ENCODE results near the gene CDC42BPA.

CDC42BPA gene

GRCh38 chr1:226956942-226957713 lies 361.2 kb downstream of the CDC42BPA start:
- TF ChIP-seq SIN3A (IDR thresholded peaks at IDR 0.05; ENCODE audit: borderline replicate concordance, insufficient read depth, low read length): no peak

- TF ChIP-seq, protein P1, sequence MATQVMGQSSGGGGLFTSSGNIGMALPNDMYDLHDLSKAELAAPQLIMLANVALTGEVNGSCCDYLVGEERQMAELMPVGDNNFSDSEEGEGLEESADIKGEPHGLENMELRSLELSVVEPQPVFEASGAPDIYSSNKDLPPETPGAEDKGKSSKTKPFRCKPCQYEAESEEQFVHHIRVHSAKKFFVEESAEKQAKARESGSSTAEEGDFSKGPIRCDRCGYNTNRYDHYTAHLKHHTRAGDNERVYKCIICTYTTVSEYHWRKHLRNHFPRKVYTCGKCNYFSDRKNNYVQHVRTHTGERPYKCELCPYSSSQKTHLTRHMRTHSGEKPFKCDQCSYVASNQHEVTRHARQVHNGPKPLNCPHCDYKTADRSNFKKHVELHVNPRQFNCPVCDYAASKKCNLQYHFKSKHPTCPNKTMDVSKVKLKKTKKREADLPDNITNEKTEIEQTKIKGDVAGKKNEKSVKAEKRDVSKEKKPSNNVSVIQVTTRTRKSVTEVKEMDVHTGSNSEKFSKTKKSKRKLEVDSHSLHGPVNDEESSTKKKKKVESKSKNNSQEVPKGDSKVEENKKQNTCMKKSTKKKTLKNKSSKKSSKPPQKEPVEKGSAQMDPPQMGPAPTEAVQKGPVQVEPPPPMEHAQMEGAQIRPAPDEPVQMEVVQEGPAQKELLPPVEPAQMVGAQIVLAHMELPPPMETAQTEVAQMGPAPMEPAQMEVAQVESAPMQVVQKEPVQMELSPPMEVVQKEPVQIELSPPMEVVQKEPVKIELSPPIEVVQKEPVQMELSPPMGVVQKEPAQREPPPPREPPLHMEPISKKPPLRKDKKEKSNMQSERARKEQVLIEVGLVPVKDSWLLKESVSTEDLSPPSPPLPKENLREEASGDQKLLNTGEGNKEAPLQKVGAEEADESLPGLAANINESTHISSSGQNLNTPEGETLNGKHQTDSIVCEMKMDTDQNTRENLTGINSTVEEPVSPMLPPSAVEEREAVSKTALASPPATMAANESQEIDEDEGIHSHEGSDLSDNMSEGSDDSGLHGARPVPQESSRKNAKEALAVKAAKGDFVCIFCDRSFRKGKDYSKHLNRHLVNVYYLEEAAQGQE (IDR thresholded peaks at IDR 0.05; ENCODE audit: insufficient read depth in 1 of 2, low read depth in 2 of 2, low read length in 2 of 2): no peak
- TF ChIP-seq POLR2AphosphoS5 (IDR thresholded peaks at IDR 0.05; ENCODE audit: low read depth, low read length): no peak
- no peak for TF ChIP-seq SIN3A (IDR thresholded peaks at IDR 0.05; ENCODE audit: borderline replicate concordance, insufficient read depth, low read length)
- no peak for TF ChIP-seq FOXP2 (optimal IDR thresholded peaks at IDR 0.05; ENCODE audit: borderline replicate concordance, extremely low read depth, extremely low read length, insufficient read depth)
- TF ChIP-seq TAF1 (IDR thresholded peaks at IDR 0.05; ENCODE audit: borderline replicate concordance, insufficient read depth, low read length): no peak
Measured at GRCh38 chr1:226954777-226955176, 363.5 kb downstream of the CDC42BPA start.

DNA sequence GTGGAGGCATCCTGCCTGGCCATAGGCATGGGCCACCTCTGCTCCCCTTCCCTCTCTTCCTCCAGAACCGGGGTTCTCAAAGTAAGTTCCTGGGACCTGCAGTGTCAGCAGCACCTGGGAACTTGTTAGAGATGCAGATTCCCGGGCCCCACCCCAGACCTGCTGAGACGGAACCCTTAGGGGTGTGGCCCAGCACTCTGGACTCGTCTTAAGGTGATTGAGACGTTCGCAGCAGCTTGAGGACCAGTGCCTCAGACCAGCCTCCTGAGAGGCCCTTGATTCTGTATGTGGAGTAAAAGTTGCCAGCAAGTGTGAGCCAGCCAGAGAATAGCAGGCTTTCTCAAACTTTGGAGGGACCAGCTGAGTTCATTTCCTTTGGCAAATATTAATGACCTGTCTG lies 364.0 kb downstream of the CDC42BPA start:
- TF ChIP-seq POLR2AphosphoS5 (IDR thresholded peaks at IDR 0.05; ENCODE audit: low read depth, low read length): no peak
- no peak for TF ChIP-seq SIN3A (IDR thresholded peaks at IDR 0.05; ENCODE audit: borderline replicate concordance, insufficient read depth, low read length)
- no peak for TF ChIP-seq FOXP2 (optimal IDR thresholded peaks at IDR 0.05; ENCODE audit: borderline replicate concordance, extremely low read depth, extremely low read length, insufficient read depth)
- TF ChIP-seq TAF1 (IDR thresholded peaks at IDR 0.05; ENCODE audit: borderline replicate concordance, insufficient read depth, low read length): no peak
- TF ChIP-seq, protein P1 (IDR thresholded peaks at IDR 0.05; ENCODE audit: insufficient read depth in 1 of 2, low read depth in 2 of 2, low read length in 2 of 2): no peak

DNA sequence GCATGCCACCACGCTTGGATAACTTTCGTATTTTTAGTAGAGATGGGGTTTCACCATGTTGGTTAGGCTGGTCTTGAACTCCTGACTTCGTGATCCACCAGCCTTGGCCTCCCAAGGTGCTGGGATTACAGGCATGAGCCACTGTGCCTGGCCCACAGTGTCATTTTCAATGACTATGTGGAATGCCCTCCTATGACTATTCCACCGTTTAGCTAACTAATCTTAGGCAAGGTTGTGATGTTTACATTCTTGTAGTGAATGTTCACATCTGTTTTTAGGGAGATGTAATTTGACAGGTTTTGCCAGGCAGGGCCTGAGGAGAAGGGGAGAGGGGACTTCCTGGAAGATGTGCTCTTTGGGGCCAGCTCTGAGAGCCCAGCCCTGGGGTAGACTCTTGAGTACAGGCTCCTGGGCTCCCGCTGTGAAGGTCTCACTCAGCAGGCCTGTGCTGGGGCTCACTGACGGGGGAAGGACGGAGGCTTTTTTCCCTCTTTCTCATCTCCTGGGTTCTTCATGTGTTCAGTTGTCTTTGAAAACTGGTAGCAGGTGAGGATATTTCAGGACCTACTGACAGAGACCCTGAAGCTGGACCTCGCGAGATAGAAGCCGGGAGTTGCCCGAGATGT lies 365.0 kb downstream of the CDC42BPA start:
- TF ChIP-seq TAF1 (IDR thresholded peaks at IDR 0.05; ENCODE audit: borderline replicate concordance, insufficient read depth, low read length) (no peak), SIN3A (IDR thresholded peaks at IDR 0.05; ENCODE audit: borderline replicate concordance, insufficient read depth, low read length) (no peak), POLR2AphosphoS5 (IDR thresholded peaks at IDR 0.05; ENCODE audit: low read depth, low read length) (no peak), FOXP2 (optimal IDR thresholded peaks at IDR 0.05; ENCODE audit: borderline replicate concordance, extremely low read depth, extremely low read length, insufficient read depth) (no peak)
- TF ChIP-seq, protein P1 (IDR thresholded peaks at IDR 0.05; ENCODE audit: insufficient read depth in 1 of 2, low read depth in 2 of 2, low read length in 2 of 2): no peak

GRCh38 chr1:226952118-226952441 lies 366.2 kb downstream of the CDC42BPA start:
- TF ChIP-seq POLR2AphosphoS5 (IDR thresholded peaks at IDR 0.05; ENCODE audit: low read depth, low read length): no peak
- TF ChIP-seq FOXP2 (optimal IDR thresholded peaks at IDR 0.05; ENCODE audit: borderline replicate concordance, extremely low read depth, extremely low read length, insufficient read depth): no peak
- TF ChIP-seq SIN3A (IDR thresholded peaks at IDR 0.05; ENCODE audit: borderline replicate concordance, insufficient read depth, low read length): no peak
- TF ChIP-seq TAF1 (IDR thresholded peaks at IDR 0.05; ENCODE audit: borderline replicate concordance, insufficient read depth, low read length): no peak
- TF ChIP-seq, protein P1 (IDR thresholded peaks at IDR 0.05; ENCODE audit: insufficient read depth in 1 of 2, low read depth in 2 of 2, low read length in 2 of 2): no peak
